ENCODE data around the gene PCDHB5. TPM values are rescaled to one million over a fixed set of nuclear protein-coding genes. Genes with fewer than 3 reads are reported as not detected.
"Not testable (repeated sequence)": the region's sequence is repeated elsewhere in the genome, so short reads cannot be mapped to it uniquely, and the experiment has no call there.

The PCDHB5 gene
- total RNA-seq, 4 donors from 2014 or later = 7.1 to 21.4 (median 11.1) TPM

DNA sequence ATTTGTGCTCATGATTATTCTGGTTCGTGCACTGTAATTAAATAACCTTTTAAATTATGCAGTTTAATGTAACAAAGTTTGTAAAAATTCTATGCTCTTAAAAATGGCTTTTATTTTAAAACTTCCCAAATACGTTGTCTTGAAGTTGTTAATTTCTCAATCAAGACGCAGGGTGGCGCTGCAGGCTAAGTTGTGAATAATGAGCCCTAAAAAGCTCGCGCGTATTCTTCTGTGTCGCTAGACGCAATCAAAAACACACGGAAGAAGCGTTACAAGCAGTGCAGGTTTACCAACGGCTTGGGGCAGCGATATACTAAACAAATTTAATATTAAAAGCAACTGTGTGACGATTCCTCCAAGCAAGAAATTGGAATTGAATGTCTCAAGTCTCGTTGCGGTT lies 13.4 kb upstream of the PCDHB5 start, which contains the start of gene PCDHB4:
PCDHB4 (plus strand) TSS at position 256 of the 400 bp plus-strand sequence. CDS start 181 bp downstream, outside the sequence.
- H3K4me3 ChIP-seq (replicated peaks in 1 of 3) = no peak within 1 kb of the TSS
- WGBS, 2 donors = 13 to 21% methylated on average over 16 of the region's 16 CpGs
- no peak within 1 kb of the TSS for H3K27ac ChIP-seq
- H3K36me3 ChIP-seq = no peaks in the 10 kb centered on the region
- no peaks in the 10 kb centered on the region for H3K4me1 ChIP-seq
- TF ChIP-seq CTCF (IDR thresholded peaks at IDR 0.05) = peak in 2 of 6 experiments; percentile 7 to 17
- TF ChIP-seq POLR2A (IDR thresholded peaks at IDR 0.05) = no peak
- H3K9me3 ChIP-seq = no peaks in the 10 kb centered on the region
- DNase-seq = peak in 1 of 2 donors; percentile 15
- peaks cover 4% of the 10 kb centered on the region for H3K27me3 ChIP-seq
- intact Hi-C loops (cut with DNase I) = no loop called here

DNA sequence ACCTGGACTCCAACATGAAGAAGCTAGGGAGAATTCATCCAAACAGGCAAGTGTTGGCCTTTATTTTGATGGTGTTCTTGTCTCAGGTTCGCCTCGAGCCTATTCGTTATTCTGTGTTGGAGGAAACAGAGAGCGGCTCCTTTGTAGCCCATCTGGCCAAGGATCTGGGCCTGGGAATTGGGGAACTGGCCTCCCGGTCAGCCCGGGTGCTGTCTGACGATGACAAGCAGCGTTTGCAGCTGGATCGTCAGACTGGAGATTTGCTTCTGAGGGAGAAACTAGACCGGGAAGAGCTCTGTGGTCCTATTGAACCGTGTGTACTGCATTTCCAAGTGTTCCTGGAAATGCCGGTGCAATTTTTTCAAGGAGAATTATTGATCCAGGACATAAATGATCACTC lies 13.0 kb upstream of the PCDHB5 start:
- Histone ChIP-seq H3K36me3 (no peaks in the 10 kb centered on the region), H3K9me3 (no peaks in the 10 kb centered on the region), H3K27ac (no peak overlapping the region), H3K27me3 (peaks cover 4% of the 10 kb centered on the region), H3K4me3 (replicated peaks in 1 of 3) (no peak overlapping the region), H3K4me1 (no peaks in the 10 kb centered on the region)
- DNase-seq = no peak
- WGBS, 2 donors = 34 to 66% methylated on average over 11 to 12 of the region's 12 CpGs
- TF ChIP-seq CTCF (IDR thresholded peaks at IDR 0.05) = no peak
- TF ChIP-seq POLR2A (IDR thresholded peaks at IDR 0.05) = no peak
- intact Hi-C loops (cut with DNase I) = no loop called here

- H3K27me3 ChIP-seq; intact Hi-C loops (cut with DNase I); H3K36me3 ChIP-seq; H3K27ac ChIP-seq; H3K9me3 ChIP-seq; DNase-seq; H3K4me1 ChIP-seq; H3K4me3 ChIP-seq (replicated peaks in 1 of 3): not testable (repeated sequence)
- WGBS, 2 donors = 21 to 60% methylated on average over 2 to 6 of the region's 73 CpGs
These were observed 11.4 kb upstream of the PCDHB5 start for GRCh38 chr5:141123396-141124135.

- no peak for DNase-seq
- Histone ChIP-seq H3K36me3 (no peaks in the 10 kb centered on the region), H3K4me1 (no peaks in the 10 kb centered on the region), H3K27ac (no peak overlapping the region), H3K4me3 (replicated peaks in 1 of 3) (no peak overlapping the region), H3K27me3 (no peaks in the 10 kb centered on the region), H3K9me3 (no peaks in the 10 kb centered on the region)
- TF ChIP-seq POLR2A (IDR thresholded peaks at IDR 0.05) (no peak), CTCF (IDR thresholded peaks at IDR 0.05) (no peak)
- intact Hi-C loops (cut with DNase I) = no loop called here
- 92 to 94% methylated on average over 1 of the region's 1 CpG for WGBS, 2 donors
These were observed 7.7 kb upstream of the PCDHB5 start for GRCh38 chr5:141127305-141127704.

GRCh38 chr5:141135718-141136266 lies 786 bp downstream of the PCDHB5 start:
- no peaks in the 10 kb centered on the region for H3K9me3 ChIP-seq

GRCh38 chr5:141137346-141137745 lies 2.3 kb downstream of the PCDHB5 start:
- H3K36me3 ChIP-seq; intact Hi-C loops (cut with DNase I); H3K4me3 ChIP-seq (replicated peaks in 1 of 3); H3K27me3 ChIP-seq; H3K27ac ChIP-seq; H3K9me3 ChIP-seq; DNase-seq; H3K4me1 ChIP-seq: not testable (repeated sequence)
- 50 to 84% methylated on average over 8 to 18 of the region's 34 CpGs for WGBS, 2 donors

More at GRCh38 chr5:141135718-141136266, 786 bp downstream of the PCDHB5 start:
- Histone ChIP-seq H3K4me1 (no peaks in the 10 kb centered on the region), H3K27me3 (no peaks in the 10 kb centered on the region), H3K4me3 (replicated peaks in 1 of 3) (peak overlapping the region in 1 of 3 donors; percentile 44), H3K36me3 (no peaks in the 10 kb centered on the region), H3K27ac (no peak overlapping the region)
- no peak for DNase-seq
- no peak for TF ChIP-seq POLR2A (IDR thresholded peaks at IDR 0.05)
- no peak for TF ChIP-seq CTCF (IDR thresholded peaks at IDR 0.05)
- intact Hi-C loops (cut with DNase I) = no loop called here
- 38 to 64% methylated on average over 19 of the region's 19 CpGs for WGBS, 2 donors
